Left lung (tissue), 10 donors: ENCODE data around the gene CDC42EP5. TPM values are rescaled to one million over a fixed set of nuclear protein-coding genes. Genes with fewer than 3 reads are reported as not detected.
"Not testable (repeated sequence)": the region's sequence is repeated elsewhere in the genome, so short reads cannot be mapped to it uniquely, and the experiment has no call there.

Experiments used
- ATAC-seq: fragments of 200-7000 bp; cut with Tn5 transposase; one replicate; pipeline ENCODE4 v1.9.1; 2020; ENCODE audit warnings: moderate library complexity
- DNase-seq, 4 donors: peaks; one replicate each; pipeline ENCODE4 v3.0.0-alpha.2; 2013 to 2020
- H3K27ac ChIP-seq, 2 donors: fragments of 200-600 bp; sonication (generic) in 1 of 2; one replicate each; pipeline versions ENCODE4 v1.5.0 to v1.8.0; 2020 to 2021
- H3K27me3 ChIP-seq, 2 donors: fragments of 200-600 bp; sonication (generic) in 1 of 2; one replicate each; pipeline versions ENCODE4 v1.5.0 to v1.8.0; 2020 to 2021
- H3K36me3 ChIP-seq, 2 donors: fragments of 200-600 bp; sonication (generic) in 1 of 2; one replicate each; pipeline versions ENCODE4 v1.5.0 to v1.8.0; 2020 to 2021
- H3K4me1 ChIP-seq, 2 donors: fragments of 200-600 bp; one replicate each; pipeline ENCODE4 v1.8.0; 2021
- H3K4me3 ChIP-seq, 2 donors: fragments of 200-600 bp; sonication (generic) in 1 of 2; one replicate each; pipeline versions ENCODE4 v1.5.0 to v1.8.0; 2020 to 2021; ENCODE audit warnings: mild to moderate bottlenecking in 1 of 2
- H3K9me3 ChIP-seq, 2 donors: fragments of 200-600 bp; sonication (generic) in 1 of 2; one replicate each; pipeline versions ENCODE4 v1.5.0 to v1.8.0; 2020 to 2021
- intact Hi-C, 2 donors: fragments of 100-400 bp; cut with DNase I; formaldehyde crosslinking; loops; one replicate each; pipeline versions ENCODE4 v1.11.2 to v1.14.2; 2022
- polyA plus RNA-seq, 6 donors: library from polyadenylated mRNA; unstranded; fragments of 120-200 nt; gene quantifications; one replicate each; pipeline ENCODE4 v1.2.1, GENCODE V29; 2013; ENCODE audit not compliant: insufficient read length in 6 of 6
- total RNA-seq, 2 donors: library from RNA; stranded (reverse); fragmentation: NEBNext Ultra II Directional; extraction: Animal tissue kit (Norgen Biotek cat#: 25700); gene quantifications; one replicate each; pipeline ENCODE4 v1.2.1, GENCODE V29; 2021
- TF ChIP-seq, protein P1 (sequence below), 2 donors: fragments of 200-600 bp; sonication (generic) in 1 of 2; IDR thresholded peaks; one replicate each; pipeline versions ENCODE4 v1.5.0 to v1.8.0; 2021; ENCODE audit warnings: antibody characterized with exemption in 2 of 2
- donor health status: DM: no; HTN: yes; CAD: no.
- donor health status: DM: no; HTN: no; CAD: no.

The CDC42EP5 gene
- total and polyA plus RNA-seq, 8 donors, result 20.4 to 57.6 (median 31.1) TPM

DNA sequence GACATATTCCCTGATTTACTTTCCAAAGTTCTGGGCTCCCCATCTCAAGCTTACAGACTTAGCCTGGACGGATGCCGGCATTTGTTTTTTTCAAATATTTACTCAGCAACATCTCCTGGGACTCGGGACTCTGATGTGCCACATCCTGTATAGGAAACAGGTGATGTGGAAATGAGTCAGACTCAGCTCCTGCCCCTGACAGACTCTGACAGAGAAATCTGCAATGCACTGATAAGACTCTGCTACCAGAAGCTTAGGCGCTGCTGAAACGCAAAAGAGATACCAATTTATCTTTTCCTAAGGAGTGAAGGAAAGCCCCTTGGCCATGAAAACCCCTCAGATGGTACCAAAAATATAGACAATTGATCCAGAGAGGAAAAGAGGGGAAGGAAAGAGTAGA is 45.7 kb upstream of the CDC42EP5 start:
- Histone ChIP-seq H3K36me3 (no peaks in the 10 kb centered on the region), H3K4me1 (peaks cover 0 to 7% of the 10 kb centered on the region in 2 donors), H3K27ac (no peak overlapping the region), H3K9me3 (no peaks in the 10 kb centered on the region), H3K27me3 (peaks cover 0 to 83% of the 10 kb centered on the region in 2 donors), H3K4me3 (no peak overlapping the region)
- TF ChIP-seq, protein P1, sequence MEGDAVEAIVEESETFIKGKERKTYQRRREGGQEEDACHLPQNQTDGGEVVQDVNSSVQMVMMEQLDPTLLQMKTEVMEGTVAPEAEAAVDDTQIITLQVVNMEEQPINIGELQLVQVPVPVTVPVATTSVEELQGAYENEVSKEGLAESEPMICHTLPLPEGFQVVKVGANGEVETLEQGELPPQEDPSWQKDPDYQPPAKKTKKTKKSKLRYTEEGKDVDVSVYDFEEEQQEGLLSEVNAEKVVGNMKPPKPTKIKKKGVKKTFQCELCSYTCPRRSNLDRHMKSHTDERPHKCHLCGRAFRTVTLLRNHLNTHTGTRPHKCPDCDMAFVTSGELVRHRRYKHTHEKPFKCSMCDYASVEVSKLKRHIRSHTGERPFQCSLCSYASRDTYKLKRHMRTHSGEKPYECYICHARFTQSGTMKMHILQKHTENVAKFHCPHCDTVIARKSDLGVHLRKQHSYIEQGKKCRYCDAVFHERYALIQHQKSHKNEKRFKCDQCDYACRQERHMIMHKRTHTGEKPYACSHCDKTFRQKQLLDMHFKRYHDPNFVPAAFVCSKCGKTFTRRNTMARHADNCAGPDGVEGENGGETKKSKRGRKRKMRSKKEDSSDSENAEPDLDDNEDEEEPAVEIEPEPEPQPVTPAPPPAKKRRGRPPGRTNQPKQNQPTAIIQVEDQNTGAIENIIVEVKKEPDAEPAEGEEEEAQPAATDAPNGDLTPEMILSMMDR (IDR thresholded peaks at IDR 0.05), result no peak
- DNase-seq (peak in 1 of 4 donors; percentile 6), ATAC-seq (no peak)
- intact Hi-C loops, result no loop called here

DNA sequence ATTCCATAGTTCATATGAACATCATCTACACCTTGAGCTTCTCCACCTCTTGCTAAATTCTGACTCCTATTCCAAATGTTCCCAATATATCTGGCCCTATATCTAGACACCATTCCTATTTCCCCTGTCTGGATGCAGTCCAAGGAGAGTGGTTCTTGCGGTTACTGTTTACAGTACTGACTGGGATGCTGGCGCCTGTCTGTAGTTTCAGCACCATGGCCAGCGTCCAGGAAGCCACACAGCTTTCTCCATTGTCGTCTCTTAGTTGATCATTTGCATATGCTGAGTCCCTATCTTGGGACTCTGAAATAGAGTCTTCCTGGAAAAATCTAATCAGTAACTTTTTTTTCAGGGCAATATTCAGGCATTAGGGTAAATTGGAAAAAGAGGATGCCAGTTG is 44.4 kb upstream of the CDC42EP5 start:
- ATAC-seq (peak; percentile 68), DNase-seq (peak in 3 of 4 donors; percentile 38 to 69 (median 42))
- TF ChIP-seq, protein P1 (IDR thresholded peaks at IDR 0.05), result no peak
- Histone ChIP-seq H3K27me3 (peaks cover 0 to 81% of the 10 kb centered on the region in 2 donors), H3K4me3 (no peak overlapping the region), H3K36me3 (no peaks in the 10 kb centered on the region), H3K27ac (no peak overlapping the region), H3K4me1 (peaks cover 0 to 7% of the 10 kb centered on the region in 2 donors), H3K9me3 (no peaks in the 10 kb centered on the region)
- intact Hi-C loops, result no loop called here

DNA sequence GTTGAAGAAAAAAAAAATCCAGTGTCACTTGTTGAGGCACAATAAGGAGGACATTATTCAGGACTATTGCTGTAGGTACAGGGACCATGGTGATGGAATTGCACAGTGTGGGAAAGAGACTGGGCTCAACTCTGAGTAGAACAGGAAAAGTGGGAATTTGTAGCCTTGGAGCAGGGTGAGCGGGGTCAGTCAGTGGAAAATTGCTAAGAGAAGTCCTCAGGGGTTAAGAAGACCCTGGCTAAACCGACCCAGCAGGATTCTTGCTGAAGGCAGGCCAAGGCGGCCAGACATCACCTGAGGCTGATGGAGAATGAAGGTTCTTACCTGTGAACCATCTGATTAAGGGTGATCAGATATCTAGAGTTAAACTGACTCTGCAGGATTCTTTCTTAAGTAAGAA is 42.1 kb upstream of the CDC42EP5 start:
- Histone ChIP-seq H3K27me3 (peaks cover 0 to 72% of the 10 kb centered on the region in 2 donors), H3K36me3 (no peaks in the 10 kb centered on the region), H3K4me3 (no peak overlapping the region), H3K27ac (no peak overlapping the region), H3K4me1 (no peaks in the 10 kb centered on the region), H3K9me3 (no peaks in the 10 kb centered on the region)
- TF ChIP-seq, protein P1 (IDR thresholded peaks at IDR 0.05), result no peak
- ATAC-seq (no peak), DNase-seq (no peak)
- intact Hi-C loops, result no loop called here

DNA sequence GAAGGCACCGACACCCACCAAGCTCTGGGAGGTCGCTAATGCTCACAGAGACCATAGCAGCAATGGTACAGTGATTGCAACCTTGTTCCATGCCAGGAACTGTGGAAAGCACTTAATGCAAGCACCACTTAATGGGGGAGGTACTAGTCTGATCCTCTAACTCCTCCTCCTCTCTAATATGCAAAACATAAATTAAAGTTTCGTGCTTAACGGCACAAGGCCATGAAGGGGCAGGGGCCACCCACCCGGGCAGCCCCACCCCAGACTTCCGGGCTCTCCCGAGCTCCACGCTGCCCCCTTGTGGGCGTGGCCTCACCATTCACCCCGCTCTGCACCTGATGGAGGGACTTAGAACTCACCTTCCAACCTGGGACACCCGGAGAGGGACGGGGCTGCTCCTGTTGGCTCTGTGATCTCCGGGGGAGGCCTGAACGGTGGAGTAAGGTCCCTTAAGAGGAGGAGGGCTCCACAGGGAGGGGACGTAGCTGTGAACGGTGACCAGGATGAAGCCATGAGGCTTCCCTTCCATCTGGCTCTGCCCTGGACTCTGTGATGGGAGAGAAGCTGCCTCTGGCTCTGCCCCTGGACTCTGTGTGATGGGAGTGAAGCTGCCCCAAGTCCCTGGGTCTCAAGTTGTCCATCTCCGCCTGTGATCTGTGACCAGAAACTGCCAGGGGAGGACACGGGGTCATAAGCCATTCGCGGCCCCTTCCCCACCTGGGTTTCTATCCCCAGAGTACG is 36.3 kb upstream of the CDC42EP5 start:
- H3K27me3 ChIP-seq, result peaks cover 0 to 67% of the 10 kb centered on the region in 2 donors
- H3K36me3 ChIP-seq, intact Hi-C loops, H3K9me3 ChIP-seq, DNase-seq, H3K4me1 ChIP-seq, H3K27ac ChIP-seq, H3K4me3 ChIP-seq: not testable (repeated sequence)
- peak; percentile 69 for ATAC-seq

DNA sequence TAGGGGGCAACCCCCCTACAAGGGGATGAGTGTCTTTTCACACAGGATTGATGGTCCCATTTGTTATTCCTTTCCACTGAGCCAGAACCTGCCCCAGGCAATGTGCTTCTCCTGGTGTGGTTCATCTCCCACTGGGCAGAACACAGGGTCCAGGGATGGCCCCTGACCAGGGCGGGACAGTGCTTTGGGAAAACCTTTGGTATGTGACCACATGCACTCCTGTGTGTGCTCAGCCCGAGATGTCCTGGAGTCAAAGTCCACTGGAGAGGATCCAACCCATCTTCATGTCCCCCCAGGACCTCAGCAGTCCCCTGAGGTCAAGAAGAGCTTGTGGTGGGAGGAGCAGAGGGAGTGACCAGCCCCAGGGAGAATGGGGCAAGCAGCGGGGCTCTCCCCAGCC is 35.4 kb upstream of the CDC42EP5 start:
- H3K4me1 ChIP-seq, H3K27ac ChIP-seq, H3K4me3 ChIP-seq, intact Hi-C loops, DNase-seq, H3K9me3 ChIP-seq, H3K36me3 ChIP-seq: not testable (repeated sequence)
- ATAC-seq, result peak; percentile 24
- peaks cover 0 to 72% of the 10 kb centered on the region in 2 donors for H3K27me3 ChIP-seq

DNA sequence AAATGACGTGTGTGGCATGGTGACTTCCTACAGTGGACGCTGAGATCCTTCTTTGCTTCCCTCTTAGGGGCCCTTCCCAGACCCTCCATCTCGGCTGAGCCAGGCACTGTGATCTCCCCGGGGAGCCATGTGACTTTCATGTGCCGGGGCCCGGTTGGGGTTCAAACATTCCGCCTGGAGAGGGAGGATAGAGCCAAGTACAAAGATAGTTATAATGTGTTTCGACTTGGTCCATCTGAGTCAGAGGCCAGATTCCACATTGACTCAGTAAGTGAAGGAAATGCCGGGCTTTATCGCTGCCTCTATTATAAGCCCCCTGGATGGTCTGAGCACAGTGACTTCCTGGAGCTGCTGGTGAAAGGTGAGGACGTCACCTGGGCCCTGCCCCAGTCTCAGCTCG is 34.7 kb upstream of the CDC42EP5 start:
- TF ChIP-seq, protein P1 (IDR thresholded peaks at IDR 0.05), result no peak

DNA sequence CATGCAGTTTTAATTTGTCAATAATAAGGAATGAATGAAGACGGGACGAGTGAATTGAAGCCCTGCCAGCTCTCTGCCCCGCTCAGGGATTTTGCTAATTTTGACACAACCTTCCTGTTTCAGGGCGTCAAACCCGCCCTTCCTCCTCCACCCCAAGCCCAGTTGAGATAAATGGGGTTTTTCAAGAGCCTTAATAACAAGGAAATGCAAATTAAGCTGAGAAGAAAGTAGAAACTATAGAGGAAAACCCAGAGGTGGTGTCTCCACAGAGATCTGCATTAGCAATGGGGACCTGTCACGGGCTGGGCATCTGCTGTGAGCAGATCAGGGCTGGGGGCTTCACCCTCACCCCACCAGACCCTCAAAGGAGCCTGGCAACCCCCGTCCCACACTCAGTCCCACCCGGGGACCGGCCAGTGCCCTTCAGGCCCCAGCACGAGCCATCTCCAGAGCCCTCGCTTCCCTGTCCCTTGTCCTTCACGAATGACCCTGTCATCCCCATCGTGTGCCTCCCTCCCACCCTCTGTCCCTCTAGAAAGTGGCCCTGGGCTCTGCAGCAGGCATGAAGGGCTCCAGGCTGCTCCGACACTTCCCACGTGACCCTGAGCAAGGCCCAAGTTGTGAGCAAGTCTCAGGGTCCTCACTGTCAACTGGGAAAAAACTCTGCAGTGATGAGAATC is 34.1 kb upstream of the CDC42EP5 start:
- H3K4me1 ChIP-seq, H3K36me3 ChIP-seq, ATAC-seq, intact Hi-C loops, H3K9me3 ChIP-seq, DNase-seq, H3K4me3 ChIP-seq: not testable (repeated sequence)
- H3K27me3 ChIP-seq, result peaks cover 0 to 72% of the 10 kb centered on the region in 2 donors
- H3K27ac ChIP-seq, result peak overlapping the region in 1 of 2 donors; percentile 37

More for the DNA sequence above, 34.7 kb upstream of the CDC42EP5 start:
- no peak overlapping the region for H3K4me3 ChIP-seq
- peaks cover 0 to 72% of the 10 kb centered on the region in 2 donors for H3K27me3 ChIP-seq
- no peaks in the 10 kb centered on the region for H3K9me3 ChIP-seq
- intact Hi-C loops, result no loop called here
- ATAC-seq (no peak), DNase-seq (no peak)
- H3K4me1 ChIP-seq, result no peaks in the 10 kb centered on the region
- no peaks in the 10 kb centered on the region for H3K36me3 ChIP-seq
- no peak overlapping the region for H3K27ac ChIP-seq
